OCI-LY7 (cell line): ENCODE measurements around the gene PCED1B. TPM values are rescaled to one million over a fixed set of nuclear protein-coding genes. Genes with fewer than 3 reads are reported as not detected.

Experiments used
- BruUV-seq: library from RNA; stranded (reverse); fragments of 400-500 nt; replicated peaks from 2 replicates; lab custom pipeline; 2021; lab: Mats Ljungman, UMichigan
- CTCF ChIA-PET: fragments of 300-600 bp; sonication (Branson Sonifier 250); formaldehyde crosslinking; loops from one replicate; lab custom pipeline; 2022; ENCODE audit warnings: antibody characterized with exemption; ENCODE audit not compliant: unreplicated experiment; lab: Charles Lee
- POLR2A ChIA-PET: fragments of 300-600 bp; sonication (Branson Sonifier 250); formaldehyde crosslinking; loops from one replicate; lab custom pipeline; 2022; ENCODE audit warnings: antibody characterized with exemption; lab: Charles Lee
- DNase-seq: peaks from one replicate; pipeline ENCODE4 v3.0.0-alpha.2; 2015; ENCODE audit warnings: low spot score
- H2AFZ ChIP-seq: fragments of 200-600 bp; sonication (generic), shearing (Covaris generic); 2 replicates; pipeline ENCODE4 v1.6.1; 2014; ENCODE audit warnings: mild to moderate bottlenecking, antibody characterized with exemption, low read length, moderate library complexity
- H3K27ac ChIP-seq: fragments of 200-600 bp; sonication (generic); 2 replicates; pipeline ENCODE4 v1.5.1; 2014; ENCODE audit warnings: mixed run types, low read depth, mild to moderate bottlenecking, moderate library complexity, low read length, inconsistent platforms; ENCODE audit not compliant: poor library complexity, severe bottlenecking
- H3K36me3 ChIP-seq: fragments of 200-600 bp; sonication (generic); 2 replicates; pipeline ENCODE4 v1.6.1; 2014; ENCODE audit warnings: mild to moderate bottlenecking, antibody characterized with exemption, low read length, moderate library complexity, mixed read lengths; ENCODE audit not compliant: insufficient read depth
- H3K4me1 ChIP-seq: fragments of 200-600 bp; sonication (generic); 2 replicates; pipeline ENCODE4 v1.5.1; 2014; ENCODE audit warnings: mild to moderate bottlenecking, low read length; ENCODE audit not compliant: insufficient read depth, poor library complexity, severe bottlenecking
- H3K4me2 ChIP-seq: fragments of 200-600 bp; sonication (generic); 2 replicates; pipeline ENCODE4 v1.6.1; 2014; ENCODE audit warnings: mild to moderate bottlenecking, low read length
- H3K4me3 ChIP-seq: fragments of 200-600 bp; sonication (generic); 2 replicates; pipeline ENCODE4 v1.5.1; 2014; ENCODE audit warnings: mild to moderate bottlenecking, low read depth, low read length; ENCODE audit not compliant: poor library complexity, severe bottlenecking
- H3K79me2 ChIP-seq: fragments of 200-600 bp; sonication (generic); 2 replicates; pipeline ENCODE4 v1.6.1; 2016; ENCODE audit warnings: low read depth, mild to moderate bottlenecking, low read length, moderate library complexity, mixed read lengths; ENCODE audit not compliant: insufficient read depth
- H3K9me2 ChIP-seq: fragments of 200-600 bp; sonication (generic); 2 replicates; pipeline ENCODE4 v1.6.1; 2016; ENCODE audit warnings: mild to moderate bottlenecking, low read length, mixed read lengths; ENCODE audit not compliant: insufficient read depth
- H3K9me3 ChIP-seq: fragments of 200-600 bp; sonication (generic); 2 replicates; pipeline ENCODE4 v1.6.1; 2014; ENCODE audit warnings: mild to moderate bottlenecking, mixed run types, low read length, mixed read lengths
- H4K20me1 ChIP-seq: fragments of 200-600 bp; sonication (generic); 2 replicates; pipeline ENCODE4 v1.6.1; 2014; ENCODE audit warnings: mild to moderate bottlenecking, antibody characterized with exemption, low read length, moderate library complexity, mixed read lengths; ENCODE audit not compliant: insufficient read depth
- EZH2phosphoT487 ChIP-seq: fragments of 200-600 bp; sonication (generic); IDR thresholded peaks from 2 replicates; pipeline ENCODE4 v1.6.1; 2018; ENCODE audit warnings: low read depth, borderline replicate concordance, mild to moderate bottlenecking, mixed run types, antibody characterized with exemption, low read length, moderate library complexity, mixed read lengths
- intact Hi-C: fragments of 100-400 bp; cut with micrococcal nuclease; formaldehyde crosslinking; loops from one replicate; pipeline ENCODE4 v1.10.0; 2022; ENCODE audit not compliant: unreplicated experiment
- total RNA-seq, 2 experiments: library from RNA; depleted of rRNA in 1 of 2; stranded (reverse); fragments of >200 nt in 1 of 2; shearing (Covaris generic) in 1 of 2; gene quantifications; 2 replicates each; pipeline ENCODE4 v1.2.3, GENCODE V29; 2014 to 2022
- TF ChIP-seq, protein P1 (sequence below): fragments of 200-600 bp; sonication (generic); conservative IDR thresholded peaks from 2 replicates; pipeline ENCODE4 v1.5.1; 2014; ENCODE audit warnings: mild to moderate bottlenecking, antibody characterized with exemption, low read length, moderate library complexity, mixed read lengths

The PCED1B gene
- total RNA-seq, 2 experiments from 2014 or later = 8.4 to 24.3 TPM

- no peak for TF ChIP-seq EZH2phosphoT487
- TF ChIP-seq, protein P1, sequence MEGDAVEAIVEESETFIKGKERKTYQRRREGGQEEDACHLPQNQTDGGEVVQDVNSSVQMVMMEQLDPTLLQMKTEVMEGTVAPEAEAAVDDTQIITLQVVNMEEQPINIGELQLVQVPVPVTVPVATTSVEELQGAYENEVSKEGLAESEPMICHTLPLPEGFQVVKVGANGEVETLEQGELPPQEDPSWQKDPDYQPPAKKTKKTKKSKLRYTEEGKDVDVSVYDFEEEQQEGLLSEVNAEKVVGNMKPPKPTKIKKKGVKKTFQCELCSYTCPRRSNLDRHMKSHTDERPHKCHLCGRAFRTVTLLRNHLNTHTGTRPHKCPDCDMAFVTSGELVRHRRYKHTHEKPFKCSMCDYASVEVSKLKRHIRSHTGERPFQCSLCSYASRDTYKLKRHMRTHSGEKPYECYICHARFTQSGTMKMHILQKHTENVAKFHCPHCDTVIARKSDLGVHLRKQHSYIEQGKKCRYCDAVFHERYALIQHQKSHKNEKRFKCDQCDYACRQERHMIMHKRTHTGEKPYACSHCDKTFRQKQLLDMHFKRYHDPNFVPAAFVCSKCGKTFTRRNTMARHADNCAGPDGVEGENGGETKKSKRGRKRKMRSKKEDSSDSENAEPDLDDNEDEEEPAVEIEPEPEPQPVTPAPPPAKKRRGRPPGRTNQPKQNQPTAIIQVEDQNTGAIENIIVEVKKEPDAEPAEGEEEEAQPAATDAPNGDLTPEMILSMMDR = no peak
- H3K4me1 ChIP-seq = peaks cover 45% of the 10 kb centered on the region
These were observed 134.7 kb downstream of the PCED1B start for GRCh38 chr12:47214001-47214619.

DNA sequence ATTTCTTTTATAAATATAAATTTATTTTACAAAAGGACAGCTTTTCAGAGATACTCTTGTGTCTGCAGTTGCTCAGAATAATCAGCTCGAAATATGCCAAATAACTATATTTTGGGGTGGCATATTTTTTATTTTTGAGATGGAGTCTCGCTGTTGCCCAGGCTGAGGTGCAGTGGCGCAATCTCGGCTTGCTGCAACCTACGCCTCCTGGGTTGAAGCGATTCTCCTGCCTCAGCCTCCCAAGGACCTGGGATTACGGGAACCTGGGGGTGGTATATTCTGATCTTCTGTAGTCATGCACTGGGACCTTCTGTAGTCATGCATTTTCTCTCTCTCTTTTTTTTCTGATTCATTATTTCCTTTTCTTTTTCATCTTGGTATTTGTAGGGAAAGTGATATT is 135.3 kb downstream of the PCED1B start:
- no peaks in the 10 kb centered on the region for H3K9me2 ChIP-seq
- peaks cover 49% of the 10 kb centered on the region for H3K4me1 ChIP-seq
- TF ChIP-seq, protein P1 = 0 out of 2 replicates have a peak, but pooled peaks have one; percentile 31
- no peak for TF ChIP-seq EZH2phosphoT487
- H3K4me3 ChIP-seq = peak overlapping the region; percentile 74
- H2AFZ ChIP-seq = 0 out of 2 replicates have a peak overlapping the region, but pooled peaks have one; percentile 47
- H3K27ac ChIP-seq = peak overlapping the region; percentile 92
- H3K9me3 ChIP-seq = no peaks in the 10 kb centered on the region
- TSS peak; percentile 46 for BruUV-seq
- intact Hi-C loops = loop anchor here (1.0 to 10.0 kb wide), 6 partner anchors 93 to 1487 kb away; partner anchors contain the start of genes ARID2, SCAF11 and SLC38A1
- DNase-seq = no peak
- H3K79me2 ChIP-seq = peaks cover 64% of the 10 kb centered on the region
- ChIA-PET CTCF (no interaction called here), POLR2A (interaction anchor here (0.7 to 6.9 kb wide), 5 partner anchors 8 to 87 kb away, joined by 5 to 108 read pairs (median 5); no protein-coding TSS in a partner anchor)
- no peaks in the 10 kb centered on the region for H4K20me1 ChIP-seq
- H3K36me3 ChIP-seq = peaks cover 18% of the 10 kb centered on the region
- peak overlapping the region; percentile 100 for H3K4me2 ChIP-seq

More at GRCh38 chr12:47214001-47214619, 134.7 kb downstream of the PCED1B start:
- Histone ChIP-seq H3K9me3 (no peaks in the 10 kb centered on the region), H3K36me3 (peaks cover 25% of the 10 kb centered on the region), H3K9me2 (no peaks in the 10 kb centered on the region), H3K79me2 (peaks cover 58% of the 10 kb centered on the region), H4K20me1 (no peaks in the 10 kb centered on the region; the same call in 1 of the 2 replicates), H3K27ac (peak overlapping the region; percentile 34), H2AFZ (peak overlapping the region; percentile 47; the same call in 1 of the 2 replicates), H3K4me3 (peak overlapping the region; percentile 74), H3K4me2 (peak overlapping the region; percentile 100)
- DNase-seq = no peak
- POLR2A ChIA-PET = interaction anchor here (0.7 to 2.6 kb wide), 6 partner anchors 14 to 622 kb away, joined by 3 to 13 read pairs (median 3); no protein-coding TSS in a partner anchor
- intact Hi-C loops = loop anchor here (10.0 kb wide), 2 partner anchors 829 to 949 kb away; partner anchors contain the start of gene SLC38A1
- CTCF ChIA-PET = no interaction called here
- no TSS peak for BruUV-seq
